Testis (tissue), 2 donors: ENCODE data around the gene RARRES2.

ENCODE experiments used
- POLR2A ChIP-seq: fragments of 450-650 bp; IDR thresholded peaks from one replicate; pipeline ENCODE4 v1.6.1; 2017; ENCODE audit warnings: antibody characterized with exemption, mild to moderate bottlenecking, moderate library complexity
- TF ChIP-seq, protein P1 (sequence below), 3 experiments: fragments of 450-650 bp in 2 of 3; fragments of 200-600 bp in 1 of 3; sonication (generic) in 1 of 3; IDR thresholded peaks; one replicate each; pipeline ENCODE4 v1.5.1; 2016 to 2019; ENCODE audit warnings: antibody characterized with exemption in 3 of 3, mild to moderate bottlenecking in 2 of 3, moderate library complexity in 1 of 3

- TF ChIP-seq, protein P1, sequence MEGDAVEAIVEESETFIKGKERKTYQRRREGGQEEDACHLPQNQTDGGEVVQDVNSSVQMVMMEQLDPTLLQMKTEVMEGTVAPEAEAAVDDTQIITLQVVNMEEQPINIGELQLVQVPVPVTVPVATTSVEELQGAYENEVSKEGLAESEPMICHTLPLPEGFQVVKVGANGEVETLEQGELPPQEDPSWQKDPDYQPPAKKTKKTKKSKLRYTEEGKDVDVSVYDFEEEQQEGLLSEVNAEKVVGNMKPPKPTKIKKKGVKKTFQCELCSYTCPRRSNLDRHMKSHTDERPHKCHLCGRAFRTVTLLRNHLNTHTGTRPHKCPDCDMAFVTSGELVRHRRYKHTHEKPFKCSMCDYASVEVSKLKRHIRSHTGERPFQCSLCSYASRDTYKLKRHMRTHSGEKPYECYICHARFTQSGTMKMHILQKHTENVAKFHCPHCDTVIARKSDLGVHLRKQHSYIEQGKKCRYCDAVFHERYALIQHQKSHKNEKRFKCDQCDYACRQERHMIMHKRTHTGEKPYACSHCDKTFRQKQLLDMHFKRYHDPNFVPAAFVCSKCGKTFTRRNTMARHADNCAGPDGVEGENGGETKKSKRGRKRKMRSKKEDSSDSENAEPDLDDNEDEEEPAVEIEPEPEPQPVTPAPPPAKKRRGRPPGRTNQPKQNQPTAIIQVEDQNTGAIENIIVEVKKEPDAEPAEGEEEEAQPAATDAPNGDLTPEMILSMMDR (IDR thresholded peaks at IDR 0.05) = no peak
- no peak for TF ChIP-seq POLR2A
Observed at GRCh38 chr7:150361402-150361801, 20.0 kb upstream of the RARRES2 start.
